Upper lobe of left lung (tissue), 4 donors: ENCODE results near the gene SGCD.

ENCODE experiments used
- CTCF ChIP-seq, 6 experiments: fragments of 450-650 bp in 4 of 6; fragments of 200-600 bp in 2 of 6; sonication (generic) in 2 of 6; IDR thresholded peaks; one replicate each; pipeline ENCODE4 v1.5.1; 2016 to 2019; ENCODE audit warnings: antibody characterized with exemption in 6 of 6
- EP300 ChIP-seq, 4 donors: sonication (generic); formaldehyde crosslinking; IDR thresholded peaks; one replicate each; pipeline ENCODE4 v1.5.1; 2017; ENCODE audit warnings: antibody characterized with exemption in 4 of 4, control low read depth in 2 of 4
- POLR2A ChIP-seq, 4 donors: fragments of 450-650 bp; IDR thresholded peaks; one replicate each; pipeline ENCODE4 v1.5.1; 2016 to 2017; ENCODE audit warnings: antibody characterized with exemption in 4 of 4, mild to moderate bottlenecking in 2 of 4
- POLR2AphosphoS5 ChIP-seq, 2 donors: sonication (generic); formaldehyde crosslinking; IDR thresholded peaks; one replicate each; pipeline ENCODE4 v1.5.1; 2017; ENCODE audit warnings: antibody characterized with exemption in 2 of 2

DNA sequence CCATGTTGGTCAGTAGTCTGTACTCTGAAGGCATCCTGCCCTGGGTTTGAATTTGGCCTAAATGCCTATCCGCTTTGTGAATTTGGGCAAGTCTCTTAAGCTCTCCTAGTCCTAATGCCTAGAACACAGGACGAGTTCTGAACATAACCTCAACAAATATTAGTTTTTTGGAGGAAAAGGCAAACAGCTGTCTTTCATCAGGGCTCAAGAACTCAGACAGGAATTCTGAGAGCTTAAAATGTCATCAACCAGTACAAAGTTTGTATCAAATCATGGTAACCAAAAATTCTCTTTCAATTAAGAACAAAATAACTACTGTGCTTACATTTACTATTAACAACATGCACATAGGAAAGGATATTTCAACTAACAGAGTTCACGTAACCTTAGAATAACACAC lies 340.7 kb downstream of the SGCD start:
- TF ChIP-seq CTCF (IDR thresholded peaks at IDR 0.05) (no peak), POLR2A (IDR thresholded peaks at IDR 0.05) (no peak), POLR2AphosphoS5 (IDR thresholded peaks at IDR 0.05) (no peak), EP300 (IDR thresholded peaks at IDR 0.05) (no peak)
